Smooth muscle cell (in vitro differentiated cells): ENCODE measurements around the gene FBL. TPM values are rescaled to one million over a fixed set of nuclear protein-coding genes. Genes with fewer than 3 reads are reported as not detected.

Experiments used
- DNase-seq: peaks from one replicate; lab custom pipeline; 2025; ENCODE audit not compliant: unreplicated experiment; lab: John Stamatoyannopoulos, UW
- H2AFZ ChIP-seq: fragments of 200-600 bp; sonication (generic); 2 replicates; pipeline ENCODE4 v1.6.0; 2016; ENCODE audit warnings: antibody characterized with exemption, low read depth, mild to moderate bottlenecking
- H3F3A ChIP-seq: fragments of 200-600 bp; sonication (generic); 2 replicates; pipeline ENCODE4 v1.6.0; 2017; ENCODE audit warnings: antibody characterized with exemption, low read depth
- H3K27ac ChIP-seq: fragments of 200-600 bp; sonication (generic); 2 replicates; pipeline ENCODE4 v1.5.1; 2016; ENCODE audit warnings: low read depth, mild to moderate bottlenecking
- H3K27me3 ChIP-seq: fragments of 200-600 bp; sonication (generic); 2 replicates; pipeline ENCODE4 v1.6.1; 2016; ENCODE audit warnings: low read depth, mild to moderate bottlenecking
- H3K36me3 ChIP-seq: fragments of 200-600 bp; sonication (generic); 2 replicates; pipeline ENCODE4 v1.5.1; 2016; ENCODE audit warnings: low read depth
- H3K4me1 ChIP-seq: fragments of 200-600 bp; sonication (generic); 2 replicates; pipeline ENCODE4 v1.5.1; 2016; ENCODE audit warnings: low read depth
- H3K4me2 ChIP-seq: fragments of 200-600 bp; sonication (generic); 2 replicates; pipeline ENCODE4 v1.6.0; 2016; ENCODE audit warnings: mild to moderate bottlenecking
- H3K4me3 ChIP-seq: fragments of 200-600 bp; sonication (generic); 2 replicates; pipeline ENCODE4 v1.5.1; 2016; ENCODE audit warnings: mild to moderate bottlenecking
- H3K79me2 ChIP-seq: fragments of 200-600 bp; sonication (generic); 2 replicates; pipeline ENCODE4 v1.6.0; 2016; ENCODE audit warnings: low read depth, mild to moderate bottlenecking
- H3K9ac ChIP-seq: fragments of 200-600 bp; sonication (generic); 2 replicates; pipeline ENCODE4 v1.6.0; 2016; ENCODE audit warnings: low read depth
- H3K9me3 ChIP-seq: fragments of 200-600 bp; sonication (generic); replicated peaks from 2 replicates; pipeline ENCODE4 v1.5.1; 2016; ENCODE audit warnings: low read depth
- H4K20me1 ChIP-seq: fragments of 200-600 bp; sonication (generic); 2 replicates; pipeline ENCODE4 v1.6.0; 2016; ENCODE audit warnings: low read depth
- WGBS: methylation state at CpG from one replicate; pipeline ENCODE4 v1.1.7; 2016; ENCODE audit warnings: low lambda C conversion rate; 5-methylcytosine and 5-hydroxymethylcytosine counted together
- polyA plus RNA-seq: library from polyadenylated mRNA; unstranded; fragments of >200 nt; fragmentation: Nextera tagmentation; extraction: Ambion mirVana; gene quantifications from 2 replicates; pipeline ENCODE4 v1.2.1, GENCODE V29; 2016
- total RNA-seq: library from RNA; depleted of rRNA; stranded (reverse); fragments of >200 nt; gene quantifications from 2 replicates; pipeline ENCODE4 v1.2.3, GENCODE V29; 2014
- TF ChIP-seq, protein P1 (sequence below): fragments of 200-600 bp; sonication (generic); IDR thresholded peaks from 2 replicates; pipeline ENCODE4 v1.5.1; 2017; ENCODE audit warnings: borderline replicate concordance, mild to moderate bottlenecking, antibody characterized with exemption; ENCODE audit not compliant: insufficient read depth, poor library complexity, severe bottlenecking

The FBL gene
- total and polyA plus RNA-seq, 2 experiments from 2014 or later = 116 to 124 TPM

GRCh38 chr19:39833160-39833463 is 13.1 kb downstream of the FBL start:
- Histone ChIP-seq H3K4me3 (peak overlapping the region; percentile 92), H3K79me2 (peaks cover 16% of the 10 kb centered on the region), H4K20me1 (no peaks in the 10 kb centered on the region), H2AFZ (no peak overlapping the region), H3K4me1 (peaks cover 16% of the 10 kb centered on the region), H3F3A (peaks cover 9% of the 10 kb centered on the region), H3K27ac (peak overlapping the region; percentile 99), H3K27me3 (no peaks in the 10 kb centered on the region), H3K9ac (peak overlapping the region; percentile 100), H3K36me3 (peaks cover 5% of the 10 kb centered on the region), H3K9me3 (no peaks in the 10 kb centered on the region), H3K4me2 (peak overlapping the region; percentile 100)
- no peak for DNase-seq
- TF ChIP-seq, protein P1, sequence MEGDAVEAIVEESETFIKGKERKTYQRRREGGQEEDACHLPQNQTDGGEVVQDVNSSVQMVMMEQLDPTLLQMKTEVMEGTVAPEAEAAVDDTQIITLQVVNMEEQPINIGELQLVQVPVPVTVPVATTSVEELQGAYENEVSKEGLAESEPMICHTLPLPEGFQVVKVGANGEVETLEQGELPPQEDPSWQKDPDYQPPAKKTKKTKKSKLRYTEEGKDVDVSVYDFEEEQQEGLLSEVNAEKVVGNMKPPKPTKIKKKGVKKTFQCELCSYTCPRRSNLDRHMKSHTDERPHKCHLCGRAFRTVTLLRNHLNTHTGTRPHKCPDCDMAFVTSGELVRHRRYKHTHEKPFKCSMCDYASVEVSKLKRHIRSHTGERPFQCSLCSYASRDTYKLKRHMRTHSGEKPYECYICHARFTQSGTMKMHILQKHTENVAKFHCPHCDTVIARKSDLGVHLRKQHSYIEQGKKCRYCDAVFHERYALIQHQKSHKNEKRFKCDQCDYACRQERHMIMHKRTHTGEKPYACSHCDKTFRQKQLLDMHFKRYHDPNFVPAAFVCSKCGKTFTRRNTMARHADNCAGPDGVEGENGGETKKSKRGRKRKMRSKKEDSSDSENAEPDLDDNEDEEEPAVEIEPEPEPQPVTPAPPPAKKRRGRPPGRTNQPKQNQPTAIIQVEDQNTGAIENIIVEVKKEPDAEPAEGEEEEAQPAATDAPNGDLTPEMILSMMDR = no peak
- WGBS = 13% methylated on average over 9 of the region's 24 CpGs

DNA sequence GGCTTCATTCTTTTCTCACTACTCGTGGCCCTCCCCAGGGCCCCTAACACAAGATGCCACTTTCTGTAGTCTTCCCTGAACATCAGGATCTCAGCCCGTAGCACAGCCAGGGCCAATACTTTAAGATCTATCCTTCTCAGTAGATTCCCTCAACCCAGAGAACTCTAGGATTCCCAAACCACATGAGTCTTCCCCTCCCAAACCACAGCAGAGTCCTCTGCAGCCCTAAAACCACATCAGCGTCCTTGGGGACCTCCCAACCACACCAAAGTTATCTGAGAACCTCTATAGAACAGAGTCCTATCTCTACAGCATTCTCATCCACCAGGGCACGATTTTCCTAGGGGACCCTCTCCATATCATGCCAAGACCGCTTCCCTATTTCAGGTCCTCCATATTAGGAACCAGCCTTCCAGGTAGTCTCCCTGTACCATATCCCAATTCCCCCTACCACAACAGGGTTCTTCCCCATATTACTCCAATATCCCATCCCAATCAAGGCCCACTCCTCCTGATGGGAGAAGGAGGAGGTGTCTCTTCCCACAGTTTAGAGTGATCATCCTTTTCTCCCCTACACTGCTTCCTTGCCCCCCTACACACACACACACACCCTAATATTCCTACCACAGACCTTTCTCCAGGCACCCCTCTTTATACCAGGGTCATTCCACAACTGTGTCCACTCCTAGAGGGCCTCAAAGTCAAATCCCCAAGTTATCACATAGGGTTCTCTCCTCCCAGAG is 13.7 kb downstream of the FBL start:
- Histone ChIP-seq H3K4me1 (peaks cover 16% of the 10 kb centered on the region), H3K27me3 (no peaks in the 10 kb centered on the region), H3K4me2 (peak overlapping the region; percentile 100), H4K20me1 (no peaks in the 10 kb centered on the region), H3K79me2 (peaks cover 16% of the 10 kb centered on the region), H3K4me3 (peak overlapping the region; percentile 92), H3K27ac (peak overlapping the region; percentile 99), H2AFZ (no peak overlapping the region), H3K36me3 (peaks cover 3% of the 10 kb centered on the region), H3K9ac (peak overlapping the region; percentile 100), H3F3A (peaks cover 9% of the 10 kb centered on the region), H3K9me3 (no peaks in the 10 kb centered on the region)
- 78% methylated on average over 5 of the region's 5 CpGs for WGBS
- TF ChIP-seq, protein P1 = no peak
- no peak for DNase-seq

GRCh38 chr19:39831679-39832078 is 14.5 kb downstream of the FBL start:
- Histone ChIP-seq H3K9me3 (no peaks in the 10 kb centered on the region), H3K27ac (no peak overlapping the region), H3K9ac (no peak overlapping the region), H3K36me3 (peaks cover 2% of the 10 kb centered on the region), H2AFZ (no peak overlapping the region), H3F3A (peaks cover 9% of the 10 kb centered on the region), H3K4me3 (no peak overlapping the region), H4K20me1 (no peaks in the 10 kb centered on the region), H3K79me2 (peaks cover 16% of the 10 kb centered on the region), H3K27me3 (no peaks in the 10 kb centered on the region), H3K4me2 (no peak overlapping the region), H3K4me1 (peaks cover 16% of the 10 kb centered on the region)
- no peak for DNase-seq
- TF ChIP-seq, protein P1 = no peak
- WGBS = 98% methylated on average over 16 of the region's 16 CpGs

- Histone ChIP-seq H3K4me3 (no peak overlapping the region), H3K79me2 (peaks cover 16% of the 10 kb centered on the region), H3F3A (peaks cover 9% of the 10 kb centered on the region), H3K27ac (no peak overlapping the region), H3K36me3 (no peaks in the 10 kb centered on the region), H3K9me3 (no peaks in the 10 kb centered on the region), H3K9ac (no peak overlapping the region), H3K4me1 (peaks cover 16% of the 10 kb centered on the region), H2AFZ (no peak overlapping the region), H3K4me2 (no peak overlapping the region), H3K27me3 (no peaks in the 10 kb centered on the region), H4K20me1 (no peaks in the 10 kb centered on the region)
- TF ChIP-seq, protein P1 = no peak
- no peak for DNase-seq
Observed at GRCh38 chr19:39830847-39831246, 15.3 kb downstream of the FBL start.
